Neural cell (in vitro differentiated cells): Measurements from ENCODE around the gene PTGER1. TPM values are rescaled to one million over a fixed set of nuclear protein-coding genes. Genes with fewer than 3 reads are reported as not detected.
"Not testable (repeated sequence)": the region's sequence is repeated elsewhere in the genome, so short reads cannot be mapped to it uniquely, and the experiment has no call there.

Source experiments
- H2AFZ ChIP-seq: fragments of 200-600, 300-800 bp; sonication (generic), shearing (Covaris generic); 2 replicates; pipeline ENCODE4 v1.6.0; 2014; ENCODE audit warnings: low read depth, mild to moderate bottlenecking, antibody characterized with exemption, low read length, moderate library complexity
- H3F3A ChIP-seq: fragments of 200-600 bp; shearing (Covaris generic); 2 replicates; pipeline ENCODE4 v1.6.1; 2016; ENCODE audit warnings: mild to moderate bottlenecking, moderate library complexity, mixed read lengths, antibody characterized with exemption, low read length; ENCODE audit not compliant: insufficient read depth, poor library complexity, severe bottlenecking
- H3K27ac ChIP-seq: fragments of 200-600, 300-800 bp; sonication (generic), shearing (Covaris generic); 2 replicates; pipeline ENCODE4 v1.5.1; 2014; ENCODE audit warnings: mild to moderate bottlenecking, low read length, moderate library complexity
- H3K27me3 ChIP-seq: fragments of 300-800, 200-600 bp; sonication (generic), shearing (Covaris generic); 2 replicates; pipeline ENCODE4 v1.6.0; 2014; ENCODE audit warnings: mild to moderate bottlenecking, low read depth, low read length, moderate library complexity; ENCODE audit not compliant: insufficient read depth
- H3K36me3 ChIP-seq: fragments of 300-800, 200-600 bp; sonication (generic), shearing (Covaris generic); 2 replicates; pipeline ENCODE4 v1.5.1; 2014; ENCODE audit warnings: mild to moderate bottlenecking, antibody characterized with exemption, low read length, moderate library complexity; ENCODE audit not compliant: insufficient read depth
- H3K4me2 ChIP-seq: fragments of 300-800, 200-600 bp; sonication (generic), shearing (Covaris generic); 2 replicates; pipeline ENCODE4 v1.6.0; 2014; ENCODE audit warnings: mild to moderate bottlenecking, low read length
- H3K4me3 ChIP-seq: fragments of 300-800, 200-600 bp; sonication (generic), shearing (Covaris generic); 2 replicates; pipeline ENCODE4 v1.5.1; 2014; ENCODE audit warnings: mild to moderate bottlenecking, low read length, moderate library complexity
- H3K79me2 ChIP-seq: fragments of 200-600 bp; shearing (Covaris generic); replicated peaks from 2 replicates; pipeline ENCODE4 v1.6.0; 2014; ENCODE audit warnings: mild to moderate bottlenecking, low read length, moderate library complexity; ENCODE audit not compliant: insufficient read depth
- H3K9ac ChIP-seq: fragments of 300-800, 200-600 bp; sonication (generic), shearing (Covaris generic); 2 replicates; pipeline ENCODE4 v1.6.1; 2016; ENCODE audit warnings: mild to moderate bottlenecking, low read length, mixed read lengths
- H3K9me2 ChIP-seq: fragments of 200-600 bp; shearing (Covaris generic); 2 replicates; pipeline ENCODE4 v1.6.1; 2016; ENCODE audit warnings: mild to moderate bottlenecking, low read length, mixed read lengths; ENCODE audit not compliant: insufficient read depth
- H3K9me3 ChIP-seq: fragments of 200-600, 300-800 bp; sonication (generic), shearing (Covaris generic); 2 replicates; pipeline ENCODE4 v1.6.1; 2016; ENCODE audit warnings: mild to moderate bottlenecking, mixed run types, low read length, moderate library complexity, mixed read lengths
- H4K20me1 ChIP-seq: fragments of 200-600 bp; shearing (Covaris generic); 2 replicates; pipeline ENCODE4 v1.6.1; 2016; ENCODE audit warnings: mild to moderate bottlenecking, mixed run types; ENCODE audit not compliant: insufficient read depth
- EP300 ChIP-seq: fragments of 450-650 bp; conservative IDR thresholded peaks from 2 replicates; pipeline ENCODE4 v1.6.1; 2014; ENCODE audit warnings: antibody characterized with exemption, mild to moderate bottlenecking, moderate library complexity; ENCODE audit not compliant: poor library complexity, severe bottlenecking
- EZH2 ChIP-seq: fragments of 200-600, 300-800 bp; shearing (Covaris generic), sonication (generic); IDR thresholded peaks from 2 replicates; pipeline ENCODE4 v1.6.1; 2014; ENCODE audit warnings: antibody characterized with exemption, low read length, borderline replicate concordance, mild to moderate bottlenecking; ENCODE audit not compliant: insufficient read depth, poor library complexity, severe bottlenecking
- MXI1 ChIP-seq: fragments of 450-650 bp; conservative IDR thresholded peaks from 2 replicates; pipeline ENCODE4 v1.6.1; 2014; ENCODE audit warnings: antibody characterized with exemption, mild to moderate bottlenecking; ENCODE audit not compliant: poor library complexity, severe bottlenecking
- POLR2AphosphoS5 ChIP-seq: IDR thresholded peaks from 2 replicates; pipeline ENCODE4 v1.6.1; 2012
- RAD21 ChIP-seq: fragments of 450-650 bp; conservative IDR thresholded peaks from 2 replicates; pipeline ENCODE4 v1.6.1; 2014; ENCODE audit warnings: antibody characterized with exemption, mild to moderate bottlenecking, moderate library complexity
- SMC3 ChIP-seq: fragments of 450-650 bp; conservative IDR thresholded peaks from 2 replicates; pipeline ENCODE4 v1.6.1; 2014; ENCODE audit warnings: antibody characterized with exemption, mild to moderate bottlenecking, moderate library complexity; ENCODE audit not compliant: poor library complexity
- TAF1 ChIP-seq: IDR thresholded peaks from 2 replicates; pipeline ENCODE4 v1.6.1; 2012; ENCODE audit warnings: low read depth
- polyA plus RNA-seq: library from polyadenylated mRNA; depleted of rRNA; stranded (reverse); fragments of >200 nt; gene quantifications from 2 replicates; pipeline ENCODE4 v1.2.3, GENCODE V29; 2014
- TF ChIP-seq, protein P1 (sequence below): IDR thresholded peaks from 2 replicates; pipeline ENCODE4 v1.6.1; 2012; ENCODE audit warnings: borderline replicate concordance
- TF ChIP-seq, protein P2 (sequence below): fragments of 450-650 bp; IDR thresholded peaks from 2 replicates; pipeline ENCODE4 v1.5.1; 2014; ENCODE audit warnings: antibody characterized with exemption, mild to moderate bottlenecking, moderate library complexity; ENCODE audit not compliant: poor library complexity, severe bottlenecking

PTGER1 gene
- polyA plus RNA-seq, 1 donor from 2014 or later: not detected

DNA sequence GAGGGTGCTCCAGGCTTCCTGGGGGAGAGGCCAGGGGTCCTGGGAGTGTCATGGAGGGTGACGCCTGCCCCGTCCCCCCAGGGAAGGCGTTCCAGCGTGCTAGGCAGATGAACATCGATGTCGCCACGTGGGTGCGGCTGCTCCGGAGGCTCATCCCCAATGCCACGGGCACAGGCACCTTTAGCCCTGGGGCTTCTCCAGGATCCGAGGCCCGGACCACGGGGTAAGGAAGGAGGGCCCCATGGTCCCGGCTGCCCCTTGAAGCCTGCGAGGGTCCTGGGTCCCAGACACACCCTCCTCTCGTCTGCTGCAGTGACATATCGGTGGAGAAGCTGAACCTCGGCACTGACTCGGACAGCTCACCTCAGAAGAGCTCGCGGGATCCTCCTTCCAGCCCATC is 11.4 kb downstream of the PTGER1 start:
- H3K4me2 ChIP-seq: no peak overlapping the region
- H3K9ac ChIP-seq: no peak overlapping the region
- no peak overlapping the region for H2AFZ ChIP-seq
- H3K4me3 ChIP-seq: no peak overlapping the region
- no peaks in the 10 kb centered on the region for H3K36me3 ChIP-seq
- no peaks in the 10 kb centered on the region for H3K27me3 ChIP-seq
- H3K9me3 ChIP-seq: no peaks in the 10 kb centered on the region
- no peaks in the 10 kb centered on the region for H3F3A ChIP-seq
- H4K20me1 ChIP-seq: no peaks in the 10 kb centered on the region
- no peak overlapping the region for H3K27ac ChIP-seq
- no peaks in the 10 kb centered on the region for H3K79me2 ChIP-seq
- TF ChIP-seq, protein P1, sequence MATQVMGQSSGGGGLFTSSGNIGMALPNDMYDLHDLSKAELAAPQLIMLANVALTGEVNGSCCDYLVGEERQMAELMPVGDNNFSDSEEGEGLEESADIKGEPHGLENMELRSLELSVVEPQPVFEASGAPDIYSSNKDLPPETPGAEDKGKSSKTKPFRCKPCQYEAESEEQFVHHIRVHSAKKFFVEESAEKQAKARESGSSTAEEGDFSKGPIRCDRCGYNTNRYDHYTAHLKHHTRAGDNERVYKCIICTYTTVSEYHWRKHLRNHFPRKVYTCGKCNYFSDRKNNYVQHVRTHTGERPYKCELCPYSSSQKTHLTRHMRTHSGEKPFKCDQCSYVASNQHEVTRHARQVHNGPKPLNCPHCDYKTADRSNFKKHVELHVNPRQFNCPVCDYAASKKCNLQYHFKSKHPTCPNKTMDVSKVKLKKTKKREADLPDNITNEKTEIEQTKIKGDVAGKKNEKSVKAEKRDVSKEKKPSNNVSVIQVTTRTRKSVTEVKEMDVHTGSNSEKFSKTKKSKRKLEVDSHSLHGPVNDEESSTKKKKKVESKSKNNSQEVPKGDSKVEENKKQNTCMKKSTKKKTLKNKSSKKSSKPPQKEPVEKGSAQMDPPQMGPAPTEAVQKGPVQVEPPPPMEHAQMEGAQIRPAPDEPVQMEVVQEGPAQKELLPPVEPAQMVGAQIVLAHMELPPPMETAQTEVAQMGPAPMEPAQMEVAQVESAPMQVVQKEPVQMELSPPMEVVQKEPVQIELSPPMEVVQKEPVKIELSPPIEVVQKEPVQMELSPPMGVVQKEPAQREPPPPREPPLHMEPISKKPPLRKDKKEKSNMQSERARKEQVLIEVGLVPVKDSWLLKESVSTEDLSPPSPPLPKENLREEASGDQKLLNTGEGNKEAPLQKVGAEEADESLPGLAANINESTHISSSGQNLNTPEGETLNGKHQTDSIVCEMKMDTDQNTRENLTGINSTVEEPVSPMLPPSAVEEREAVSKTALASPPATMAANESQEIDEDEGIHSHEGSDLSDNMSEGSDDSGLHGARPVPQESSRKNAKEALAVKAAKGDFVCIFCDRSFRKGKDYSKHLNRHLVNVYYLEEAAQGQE: no peak
- TF ChIP-seq EZH2 (no peak), EP300 (no peak), RAD21 (no peak), POLR2AphosphoS5 (no peak), SMC3 (no peak), MXI1 (no peak), TAF1 (no peak)
- TF ChIP-seq, protein P2, sequence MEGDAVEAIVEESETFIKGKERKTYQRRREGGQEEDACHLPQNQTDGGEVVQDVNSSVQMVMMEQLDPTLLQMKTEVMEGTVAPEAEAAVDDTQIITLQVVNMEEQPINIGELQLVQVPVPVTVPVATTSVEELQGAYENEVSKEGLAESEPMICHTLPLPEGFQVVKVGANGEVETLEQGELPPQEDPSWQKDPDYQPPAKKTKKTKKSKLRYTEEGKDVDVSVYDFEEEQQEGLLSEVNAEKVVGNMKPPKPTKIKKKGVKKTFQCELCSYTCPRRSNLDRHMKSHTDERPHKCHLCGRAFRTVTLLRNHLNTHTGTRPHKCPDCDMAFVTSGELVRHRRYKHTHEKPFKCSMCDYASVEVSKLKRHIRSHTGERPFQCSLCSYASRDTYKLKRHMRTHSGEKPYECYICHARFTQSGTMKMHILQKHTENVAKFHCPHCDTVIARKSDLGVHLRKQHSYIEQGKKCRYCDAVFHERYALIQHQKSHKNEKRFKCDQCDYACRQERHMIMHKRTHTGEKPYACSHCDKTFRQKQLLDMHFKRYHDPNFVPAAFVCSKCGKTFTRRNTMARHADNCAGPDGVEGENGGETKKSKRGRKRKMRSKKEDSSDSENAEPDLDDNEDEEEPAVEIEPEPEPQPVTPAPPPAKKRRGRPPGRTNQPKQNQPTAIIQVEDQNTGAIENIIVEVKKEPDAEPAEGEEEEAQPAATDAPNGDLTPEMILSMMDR: no peak
- no peaks in the 10 kb centered on the region for H3K9me2 ChIP-seq

DNA sequence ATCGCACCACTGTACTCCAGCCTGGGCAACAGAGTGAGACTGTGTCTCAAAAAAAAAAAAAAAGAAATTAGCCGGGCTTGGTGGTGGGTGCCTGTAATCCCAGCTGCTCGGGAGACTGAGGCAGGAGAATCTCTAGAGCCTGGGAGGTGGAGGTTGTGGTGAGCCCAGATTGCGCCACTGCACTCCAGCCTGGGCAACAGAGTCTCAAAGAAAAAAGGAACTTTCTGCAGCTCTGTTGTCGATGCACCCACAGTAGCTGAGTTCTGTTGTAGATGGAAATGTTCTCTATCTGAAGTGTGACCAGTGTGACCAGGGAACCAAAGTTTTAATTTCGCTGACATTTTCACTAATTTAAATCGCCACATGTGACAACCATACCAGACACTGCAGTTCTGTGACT is 12.8 kb downstream of the PTGER1 start:
- H3K4me2 ChIP-seq, H2AFZ ChIP-seq, H3K27ac ChIP-seq, H3K4me3 ChIP-seq, H3K36me3 ChIP-seq, H4K20me1 ChIP-seq, H3F3A ChIP-seq, H3K27me3 ChIP-seq, H3K9ac ChIP-seq, H3K9me2 ChIP-seq, H3K79me2 ChIP-seq, H3K9me3 ChIP-seq: not testable (repeated sequence)

DNA sequence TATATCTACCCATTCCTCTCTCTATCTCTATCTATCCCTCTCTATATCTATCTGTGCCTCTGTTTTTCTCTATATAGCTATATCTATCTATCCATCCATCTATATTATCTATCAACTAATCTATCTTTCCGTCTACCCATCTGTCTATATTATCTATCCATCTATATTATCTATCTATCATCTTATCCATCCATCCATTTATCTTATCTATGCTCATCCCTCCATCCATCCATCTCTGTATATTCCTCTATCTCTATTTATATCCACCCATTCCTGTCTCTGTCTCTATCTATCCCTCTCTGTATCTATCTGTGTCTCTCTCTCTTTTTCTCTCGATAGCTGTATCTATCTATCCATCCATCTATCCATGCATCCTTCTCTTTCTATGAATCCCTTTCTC is 14.2 kb downstream of the PTGER1 start:
- H3K36me3 ChIP-seq: no peaks in the 10 kb centered on the region
- H3K4me3 ChIP-seq: no peak overlapping the region
- H3K9me2 ChIP-seq: no peaks in the 10 kb centered on the region
- H2AFZ ChIP-seq: no peak overlapping the region
- no peak for TF ChIP-seq RAD21
- no peak for TF ChIP-seq MXI1
- TF ChIP-seq POLR2AphosphoS5: no peak
- TF ChIP-seq SMC3: no peak
- TF ChIP-seq, protein P1: no peak
- TF ChIP-seq, protein P2: no peak
- TF ChIP-seq TAF1: no peak
- TF ChIP-seq EZH2: no peak
- TF ChIP-seq EP300: no peak
- H4K20me1 ChIP-seq: no peaks in the 10 kb centered on the region
- no peaks in the 10 kb centered on the region for H3K79me2 ChIP-seq
- no peaks in the 10 kb centered on the region for H3K27me3 ChIP-seq
- no peak overlapping the region for H3K27ac ChIP-seq
- no peaks in the 10 kb centered on the region for H3F3A ChIP-seq
- H3K9ac ChIP-seq: no peak overlapping the region
- H3K4me2 ChIP-seq: no peak overlapping the region
- H3K9me3 ChIP-seq: no peaks in the 10 kb centered on the region
